GM23338 (cell line): ENCODE results near the gene SCO1. TPM values are rescaled to one million over a fixed set of nuclear protein-coding genes. Genes with fewer than 3 reads are reported as not detected.

Source experiments
- ATAC-seq: fragments of 200-7000 bp; cut with Tn5 transposase; 3 replicates; pipeline ENCODE4 v1.9.1; 2020
- DNase-seq: peaks from one replicate; pipeline ENCODE4 v3.0.0-alpha.2; 2015; ENCODE audit warnings: low spot score
- H2AFZ ChIP-seq: fragments of 200-600 bp; sonication (generic); 2 replicates; pipeline ENCODE4 v1.8.0; 2016; ENCODE audit warnings: antibody characterized with exemption, mild to moderate bottlenecking, moderate library complexity
- H3F3A ChIP-seq: fragments of 200-600 bp; sonication (generic); replicated peaks from 2 replicates; pipeline ENCODE4 v1.8.0; 2017; ENCODE audit warnings: antibody characterized with exemption, mixed run types, low read depth
- H3K27ac ChIP-seq: fragments of 200-600 bp; sonication (generic); 2 replicates; pipeline ENCODE4 v1.6.1; 2016; ENCODE audit warnings: low read depth
- H3K27me3 ChIP-seq: fragments of 200-600 bp; sonication (generic); 2 replicates; pipeline ENCODE4 v1.8.0; 2016; ENCODE audit warnings: mild to moderate bottlenecking, mixed run types, moderate library complexity; ENCODE audit not compliant: insufficient read depth
- H3K36me3 ChIP-seq: fragments of 200-600 bp; sonication (generic); 2 replicates; pipeline ENCODE4 v1.8.0; 2016; ENCODE audit warnings: mild to moderate bottlenecking; ENCODE audit not compliant: insufficient read depth
- H3K4me1 ChIP-seq: fragments of 200-600 bp; sonication (generic); 2 replicates; pipeline ENCODE4 v1.8.0; 2016; ENCODE audit warnings: mild to moderate bottlenecking, moderate library complexity; ENCODE audit not compliant: insufficient read depth
- H3K4me2 ChIP-seq: fragments of 200-600 bp; sonication (generic); 2 replicates; pipeline ENCODE4 v1.7.1; 2017; ENCODE audit warnings: mixed run types
- H3K4me3 ChIP-seq: fragments of 200-600 bp; sonication (generic); 2 replicates; pipeline ENCODE4 v1.6.1; 2016; ENCODE audit warnings: mixed run types
- H3K79me2 ChIP-seq: fragments of 200-600 bp; sonication (generic); replicated peaks from 2 replicates; pipeline ENCODE4 v1.8.0; 2017; ENCODE audit warnings: mild to moderate bottlenecking; ENCODE audit not compliant: insufficient read depth
- H3K9me2 ChIP-seq: fragments of 200-600 bp; sonication (generic); 2 replicates; pipeline ENCODE4 v1.8.0; 2017; ENCODE audit not compliant: insufficient read depth
- H4K20me1 ChIP-seq: fragments of 200-600 bp; sonication (generic); replicated peaks from 2 replicates; pipeline ENCODE4 v1.8.0; 2017; ENCODE audit warnings: mild to moderate bottlenecking; ENCODE audit not compliant: insufficient read depth
- H3K27ac Mint-ChIP-seq: 2 replicates; pipeline ENCODE4 v1.8.0; 2020; ENCODE audit warnings: inconsistent platforms, mild to moderate bottlenecking, moderate library complexity, mixed read lengths
- H3K27me3 Mint-ChIP-seq: 3 replicates; pipeline ENCODE4 v1.8.0; 2022; ENCODE audit warnings: low read depth, mild to moderate bottlenecking, moderate library complexity, mixed read lengths, inconsistent platforms; ENCODE audit not compliant: insufficient read depth, poor library complexity
- H3K36me3 Mint-ChIP-seq: 3 replicates; pipeline ENCODE4 v1.8.0; 2021; ENCODE audit warnings: low read depth, mild to moderate bottlenecking, inconsistent platforms, moderate library complexity, mixed read lengths
- H3K4me1 Mint-ChIP-seq: 3 replicates; pipeline ENCODE4 v1.8.0; 2020; ENCODE audit warnings: mild to moderate bottlenecking, inconsistent platforms, mixed read lengths
- H3K4me3 Mint-ChIP-seq: 3 replicates; pipeline ENCODE4 v1.8.0; 2021; ENCODE audit warnings: moderate library complexity, mild to moderate bottlenecking, inconsistent platforms, mixed read lengths
- H3K9me3 Mint-ChIP-seq: 3 replicates; pipeline ENCODE4 v1.8.0; 2020; ENCODE audit warnings: moderate library complexity, mild to moderate bottlenecking, inconsistent platforms, mixed read lengths
- EZH2 ChIP-seq: fragments of 200-600 bp; sonication (generic); IDR thresholded peaks from one replicate; pipeline ENCODE4 v1.8.0; 2017; ENCODE audit warnings: antibody characterized with exemption, mild to moderate bottlenecking, low read depth; ENCODE audit not compliant: unreplicated experiment
- EZH2phosphoT487 ChIP-seq: fragments of 200-600 bp; sonication (generic); IDR thresholded peaks from one replicate; pipeline ENCODE4 v1.8.1; 2018; ENCODE audit warnings: antibody characterized with exemption; ENCODE audit not compliant: unreplicated experiment
- JUNB ChIP-seq: IDR thresholded peaks from one replicate; pipeline ENCODE4 v1.6.1; 2016; ENCODE audit warnings: antibody characterized with exemption; ENCODE audit not compliant: unreplicated experiment
- NANOG ChIP-seq: IDR thresholded peaks from 2 replicates; pipeline ENCODE4 v1.6.1; 2016; ENCODE audit warnings: antibody characterized with exemption, borderline replicate concordance
- REST ChIP-seq: IDR thresholded peaks from one replicate; pipeline ENCODE4 v1.6.1; 2018; ENCODE audit warnings: antibody characterized with exemption; ENCODE audit not compliant: unreplicated experiment
- STAT1 ChIP-seq: IDR thresholded peaks from one replicate; pipeline ENCODE4 v1.6.1; 2016; ENCODE audit warnings: antibody characterized with exemption; ENCODE audit not compliant: unreplicated experiment
- ZNF114 ChIP-seq: fragments of 250-450 bp; sonication (Bioruptor Pico); IDR thresholded peaks from 2 replicates; pipeline ENCODE4 v1.5.0; 2020; ENCODE audit warnings: mild to moderate bottlenecking, moderate library complexity
- ZNF331 ChIP-seq: fragments of 250-450 bp; sonication (Bioruptor Pico); IDR thresholded peaks from 2 replicates; pipeline ENCODE4 v1.5.0; 2020; ENCODE audit warnings: low read depth, mild to moderate bottlenecking, moderate library complexity
- polyA plus RNA-seq: library from polyadenylated mRNA; unstranded; fragments of >200 nt; fragmentation: Nextera tagmentation; extraction: Ambion mirVana; gene quantifications from 2 replicates; pipeline ENCODE4 v1.2.1, GENCODE V29; 2016
- total RNA-seq: library from RNA; depleted of rRNA; stranded (reverse); fragments of >200 nt; shearing (Covaris generic); gene quantifications from 2 replicates; pipeline ENCODE4 v1.2.3, GENCODE V29; 2014
- TF ChIP-seq, protein P1 (sequence below): IDR thresholded peaks from 2 replicates; pipeline ENCODE4 v1.6.1; 2016; ENCODE audit warnings: antibody characterized with exemption
- TF ChIP-seq, protein P2 (sequence below), 2 experiments: fragments of 200-600 bp in 1 of 2; sonication (generic) in 1 of 2; conservative IDR thresholded peaks; 2 replicates each; pipeline versions ENCODE4 v1.5.1 to v1.6.1; 2016 to 2017; ENCODE audit warnings: antibody characterized with exemption in 2 of 2, low read depth in 2 of 2, mild to moderate bottlenecking in 2 of 2, moderate library complexity in 1 of 2

Gene SCO1
- total and polyA plus RNA-seq, 2 experiments from 2014 or later: 43.9 to 72.5 TPM

- H4K20me1 ChIP-seq: no peaks in the 10 kb centered on the region
- peaks cover 3% of the 10 kb centered on the region; the same call in 1 of the 2 replicates for H3K27me3 ChIP-seq
- Mint-ChIP-seq H3K4me1 (peaks cover 4% of the 10 kb centered on the region; the same call in 2 of the 3 replicates), H3K27me3 (peaks cover 5% of the 10 kb centered on the region), H3K27ac (no peak overlapping the region), H3K9me3 (no peaks in the 10 kb centered on the region; the same call in 2 of the 3 replicates), H3K4me3 (no peak overlapping the region), H3K36me3 (no peaks in the 10 kb centered on the region)
- H2AFZ ChIP-seq: no peak overlapping the region
- H3F3A ChIP-seq: 0 out of 2 replicates have a peak, but pooled peaks cover 3% of the 10 kb centered on the region
- no peaks in the 10 kb centered on the region for H3K79me2 ChIP-seq
- H3K4me2 ChIP-seq: no peak overlapping the region
- H3K4me3 ChIP-seq: no peak overlapping the region
- TF ChIP-seq, protein P1, sequence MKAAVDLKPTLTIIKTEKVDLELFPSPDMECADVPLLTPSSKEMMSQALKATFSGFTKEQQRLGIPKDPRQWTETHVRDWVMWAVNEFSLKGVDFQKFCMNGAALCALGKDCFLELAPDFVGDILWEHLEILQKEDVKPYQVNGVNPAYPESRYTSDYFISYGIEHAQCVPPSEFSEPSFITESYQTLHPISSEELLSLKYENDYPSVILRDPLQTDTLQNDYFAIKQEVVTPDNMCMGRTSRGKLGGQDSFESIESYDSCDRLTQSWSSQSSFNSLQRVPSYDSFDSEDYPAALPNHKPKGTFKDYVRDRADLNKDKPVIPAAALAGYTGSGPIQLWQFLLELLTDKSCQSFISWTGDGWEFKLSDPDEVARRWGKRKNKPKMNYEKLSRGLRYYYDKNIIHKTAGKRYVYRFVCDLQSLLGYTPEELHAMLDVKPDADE: no peak
- TF ChIP-seq ZNF331 (CRISPR knock-in tag): no peak
- no peak for TF ChIP-seq EZH2
- TF ChIP-seq NANOG: no peak
- DNase-seq: no peak
- ATAC-seq: no peak
- peaks cover 5% of the 10 kb centered on the region; the same call in 1 of the 2 replicates for H3K4me1 ChIP-seq
- no peaks in the 10 kb centered on the region for H3K9me2 ChIP-seq
- H3K36me3 ChIP-seq: no peaks in the 10 kb centered on the region
- no peak overlapping the region for H3K27ac ChIP-seq
Observed at GRCh38 chr17:10726196-10726595, 28.9 kb upstream of the SCO1 start.

GRCh38 chr17:10725262-10725661 is 27.9 kb upstream of the SCO1 start:
- no peaks in the 10 kb centered on the region for H3K36me3 Mint-ChIP-seq
- Histone ChIP-seq H3K4me1 (0 out of 2 replicates have a peak, but pooled peaks cover 5% of the 10 kb centered on the region), H3K79me2 (no peaks in the 10 kb centered on the region), H3K36me3 (no peaks in the 10 kb centered on the region), H3K4me3 (no peak overlapping the region), H3K27ac (no peak overlapping the region), H2AFZ (no peak overlapping the region), H3K27me3 (peaks cover 3% of the 10 kb centered on the region; the same call in 1 of the 2 replicates), H3F3A (0 out of 2 replicates have a peak, but pooled peaks cover 3% of the 10 kb centered on the region), H4K20me1 (no peaks in the 10 kb centered on the region), H3K9me2 (no peaks in the 10 kb centered on the region), H3K4me2 (no peak overlapping the region)
- no peak overlapping the region for H3K27ac Mint-ChIP-seq
- peaks cover 1% of the 10 kb centered on the region for H3K27me3 Mint-ChIP-seq
- no peaks in the 10 kb centered on the region for H3K9me3 Mint-ChIP-seq
- TF ChIP-seq, protein P1: no peak
- TF ChIP-seq STAT1 (no peak), REST (no peak), ZNF331 (CRISPR knock-in tag) (no peak), EZH2 (no peak), ZNF114 (CRISPR knock-in tag) (no peak), JUNB (no peak), EZH2phosphoT487 (no peak), NANOG (no peak)
- TF ChIP-seq, protein P2, sequence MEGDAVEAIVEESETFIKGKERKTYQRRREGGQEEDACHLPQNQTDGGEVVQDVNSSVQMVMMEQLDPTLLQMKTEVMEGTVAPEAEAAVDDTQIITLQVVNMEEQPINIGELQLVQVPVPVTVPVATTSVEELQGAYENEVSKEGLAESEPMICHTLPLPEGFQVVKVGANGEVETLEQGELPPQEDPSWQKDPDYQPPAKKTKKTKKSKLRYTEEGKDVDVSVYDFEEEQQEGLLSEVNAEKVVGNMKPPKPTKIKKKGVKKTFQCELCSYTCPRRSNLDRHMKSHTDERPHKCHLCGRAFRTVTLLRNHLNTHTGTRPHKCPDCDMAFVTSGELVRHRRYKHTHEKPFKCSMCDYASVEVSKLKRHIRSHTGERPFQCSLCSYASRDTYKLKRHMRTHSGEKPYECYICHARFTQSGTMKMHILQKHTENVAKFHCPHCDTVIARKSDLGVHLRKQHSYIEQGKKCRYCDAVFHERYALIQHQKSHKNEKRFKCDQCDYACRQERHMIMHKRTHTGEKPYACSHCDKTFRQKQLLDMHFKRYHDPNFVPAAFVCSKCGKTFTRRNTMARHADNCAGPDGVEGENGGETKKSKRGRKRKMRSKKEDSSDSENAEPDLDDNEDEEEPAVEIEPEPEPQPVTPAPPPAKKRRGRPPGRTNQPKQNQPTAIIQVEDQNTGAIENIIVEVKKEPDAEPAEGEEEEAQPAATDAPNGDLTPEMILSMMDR (conservative IDR thresholded peaks at IDR 0.05; ENCODE audit: low read depth in 2 of 2): no peak
- H3K4me3 Mint-ChIP-seq: no peak overlapping the region
- DNase-seq (no peak), ATAC-seq (no peak)
- H3K4me1 Mint-ChIP-seq: no peaks in the 10 kb centered on the region; the same call in 2 of the 3 replicates
